Breast epithelium (tissue), 4 donors: ENCODE results near the gene CCDC70. TPM values are rescaled to one million over a fixed set of nuclear protein-coding genes. Genes with fewer than 3 reads are reported as not detected.

Experiments used
- DNase-seq, 2 donors: peaks; one replicate each; pipeline ENCODE4 v3.0.0-alpha.2; 2019; ENCODE audit warnings: low spot score in 2 of 2
- H3K27ac ChIP-seq, 2 donors: fragments of 200-600 bp; sonication (generic) in 1 of 2; one replicate each; pipeline ENCODE4 v1.5.1; 2016 to 2019; ENCODE audit warnings: mild to moderate bottlenecking in 1 of 2
- H3K27me3 ChIP-seq, 2 donors: fragments of 200-600 bp; sonication (generic) in 1 of 2; one replicate each; pipeline versions ENCODE4 v1.5.1 to v1.6.0; 2017 to 2019; ENCODE audit warnings: control low read depth in 1 of 2, mild to moderate bottlenecking in 1 of 2
- H3K36me3 ChIP-seq: fragments of 200-600 bp; one replicate; pipeline ENCODE4 v1.5.1; 2019
- H3K4me1 ChIP-seq, 2 donors: fragments of 200-600 bp; sonication (generic); one replicate each; pipeline ENCODE4 v1.5.1; 2016 to 2019; ENCODE audit warnings: control low read depth in 1 of 2
- H3K4me3 ChIP-seq, 3 donors: fragments of 200-600 bp; sonication (generic); 1 replicate in 2 of 3; 2 replicates in 1 of 3; pipeline ENCODE4 v1.5.1; 2016 to 2019; ENCODE audit warnings: mild to moderate bottlenecking in 3 of 3, moderate library complexity in 2 of 3
- H3K9me3 ChIP-seq, 2 donors: fragments of 200-600 bp; sonication (generic) in 1 of 2; one replicate each; pipeline ENCODE4 v1.5.1; 2016 to 2019; ENCODE audit warnings: control low read depth in 1 of 2
- CTCF ChIP-seq, 3 donors: fragments of 450-650 bp; IDR thresholded peaks; one replicate each; pipeline ENCODE4 v1.5.1; 2016 to 2017; ENCODE audit warnings: antibody characterized with exemption in 3 of 3, mild to moderate bottlenecking in 3 of 3, moderate library complexity in 3 of 3
- POLR2A ChIP-seq: fragments of 450-650 bp; IDR thresholded peaks from one replicate; pipeline ENCODE4 v1.6.1; 2016; ENCODE audit warnings: antibody characterized with exemption, mild to moderate bottlenecking, moderate library complexity
- POLR2AphosphoS5 ChIP-seq, 3 donors: sonication (generic); formaldehyde crosslinking; IDR thresholded peaks; one replicate each; pipeline ENCODE4 v1.6.1; 2017; ENCODE audit warnings: antibody characterized with exemption in 3 of 3
- intact Hi-C: fragments of 100-400 bp; cut with DNase I; formaldehyde crosslinking; loops from one replicate; pipeline ENCODE4 v1.15.1; 2023; ENCODE audit warnings: low total_unique reads
- total RNA-seq, 3 donors: library from RNA; depleted of rRNA; stranded (reverse); fragments of >200 nt; gene quantifications; one replicate each; pipeline ENCODE4 v1.1.0, GENCODE V29; 2016

CCDC70 gene
- total RNA-seq = not detected

GRCh38 chr13:51861723-51862300 is at the start of gene CCDC70:
Gene CCDC70 (plus strand): TSS chr13:51861969. CDS start chr13:51865412, 3,443 bp downstream.
- DNase-seq = no peak
- Histone ChIP-seq H3K27ac (no peak within 1 kb of the TSS), H3K9me3 (no peaks in the 10 kb centered on the region), H3K27me3 (no peaks in the 10 kb centered on the region), H3K4me3 (no peak within 1 kb of the TSS), H3K36me3 (peaks cover 4% of the 10 kb centered on the region), H3K4me1 (no peaks in the 10 kb centered on the region)
- intact Hi-C loops = no loop called here
- TF ChIP-seq CTCF (IDR thresholded peaks at IDR 0.05) (no peak), POLR2A (no peak), POLR2AphosphoS5 (IDR thresholded peaks at IDR 0.05) (no peak)

GRCh38 chr13:51814071-51814470 is 47.7 kb upstream of the CCDC70 start:
- no peak for DNase-seq
- H3K4me1 ChIP-seq = peaks cover 4 to 5% of the 10 kb centered on the region in 2 donors
- H3K9me3 ChIP-seq = no peaks in the 10 kb centered on the region
- no peak overlapping the region for H3K4me3 ChIP-seq
- intact Hi-C loops = no loop called here
- H3K27ac ChIP-seq = no peak overlapping the region
- no peaks in the 10 kb centered on the region for H3K27me3 ChIP-seq
- TF ChIP-seq POLR2AphosphoS5 (IDR thresholded peaks at IDR 0.05) (no peak), CTCF (IDR thresholded peaks at IDR 0.05) (no peak), POLR2A (no peak)
- no peaks in the 10 kb centered on the region for H3K36me3 ChIP-seq

- Histone ChIP-seq H3K4me3 (peak overlapping the region in 2 of 3 donors; percentile 18 to 51), H3K4me1 (peaks cover 4 to 5% of the 10 kb centered on the region in 2 donors), H3K27ac (peak overlapping the region; percentile 0 to 36), H3K36me3 (no peaks in the 10 kb centered on the region), H3K27me3 (no peaks in the 10 kb centered on the region), H3K9me3 (no peaks in the 10 kb centered on the region)
- intact Hi-C loops = no loop called here
- peak in 1 of 2 donors; percentile 46 for DNase-seq
- no peak for TF ChIP-seq POLR2AphosphoS5 (IDR thresholded peaks at IDR 0.05)
- TF ChIP-seq CTCF (IDR thresholded peaks at IDR 0.05) = peak; percentile 71 to 83 (median 76)
Measured at GRCh38 chr13:51814825-51815650, 46.7 kb upstream of the CCDC70 start.

- H3K36me3 ChIP-seq = no peaks in the 10 kb centered on the region
- H3K4me1 ChIP-seq = peaks cover 4 to 5% of the 10 kb centered on the region in 2 donors
- H3K27ac ChIP-seq = peak overlapping the region in 1 of 2 donors; percentile 0
- intact Hi-C loops = no loop called here
- TF ChIP-seq CTCF (IDR thresholded peaks at IDR 0.05) = no peak
- TF ChIP-seq POLR2A = no peak
- TF ChIP-seq POLR2AphosphoS5 (IDR thresholded peaks at IDR 0.05) = no peak
- peak overlapping the region in 1 of 3 donors; percentile 51 for H3K4me3 ChIP-seq
- no peaks in the 10 kb centered on the region for H3K9me3 ChIP-seq
- DNase-seq = no peak
- no peaks in the 10 kb centered on the region for H3K27me3 ChIP-seq
Measured at GRCh38 chr13:51815848-51816247, 45.9 kb upstream of the CCDC70 start.

GRCh38 chr13:51816604-51817249 is 45.0 kb upstream of the CCDC70 start:
- no peak overlapping the region for H3K4me3 ChIP-seq
- H3K9me3 ChIP-seq = no peaks in the 10 kb centered on the region
- DNase-seq = no peak
- no peak overlapping the region for H3K27ac ChIP-seq
- intact Hi-C loops = no loop called here
- H3K36me3 ChIP-seq = no peaks in the 10 kb centered on the region
- H3K4me1 ChIP-seq = peaks cover 4 to 5% of the 10 kb centered on the region in 2 donors
- no peak for TF ChIP-seq POLR2A
- TF ChIP-seq POLR2AphosphoS5 (IDR thresholded peaks at IDR 0.05) = no peak
- no peak for TF ChIP-seq CTCF (IDR thresholded peaks at IDR 0.05)
- no peaks in the 10 kb centered on the region for H3K27me3 ChIP-seq
